Thymus (tissue), 11 donors: ENCODE data around the gene IKZF4. TPM values are rescaled to one million over a fixed set of nuclear protein-coding genes. Genes with fewer than 3 reads are reported as not detected.

Source experiments
- DNase-seq, 9 donors: peaks; one replicate each; pipeline ENCODE4 v3.0.0-alpha.2; 2013; ENCODE audit warnings: low spot score in 9 of 9, low read depth in 6 of 9, missing footprints in 1 of 9
- H3K27ac ChIP-seq, 2 donors: one replicate each; pipeline ENCODE4 v1.5.1; 2013; ENCODE audit warnings: control low read depth in 1 of 2, low read depth in 1 of 2, low read length in 1 of 2, mild to moderate bottlenecking in 1 of 2, moderate library complexity in 1 of 2
- H3K27me3 ChIP-seq, 2 donors: one replicate each; pipeline ENCODE4 v1.5.1; 2013; ENCODE audit warnings: low read length in 1 of 2; ENCODE audit not compliant: control insufficient read depth in 2 of 2, insufficient read depth in 1 of 2
- H3K36me3 ChIP-seq, 2 donors: one replicate each; pipeline ENCODE4 v1.5.1; 2013; ENCODE audit warnings: low read length in 1 of 2, mild to moderate bottlenecking in 1 of 2, moderate library complexity in 1 of 2; ENCODE audit not compliant: control insufficient read depth in 2 of 2, insufficient read depth in 2 of 2
- H3K4me1 ChIP-seq, 2 donors: one replicate each; pipeline ENCODE4 v1.5.1; 2013; ENCODE audit warnings: low read length in 2 of 2; ENCODE audit not compliant: control insufficient read depth in 2 of 2, insufficient read depth in 2 of 2
- H3K4me3 ChIP-seq, 2 donors: one replicate each; pipeline ENCODE4 v1.5.1; 2013; ENCODE audit warnings: low read length in 2 of 2, control low read depth in 1 of 2, mild to moderate bottlenecking in 1 of 2
- H3K9me3 ChIP-seq, 2 donors: one replicate each; pipeline ENCODE4 v1.5.1; 2013; ENCODE audit warnings: low read length in 1 of 2, mild to moderate bottlenecking in 1 of 2; ENCODE audit not compliant: control insufficient read depth in 2 of 2, insufficient read depth in 1 of 2
- WGBS: extraction: QIAGEN DNeasy Blood & Tissue Kit; methylation state at CpG from one replicate; pipeline ENCODE4 v1.1.7; 2013; 5-methylcytosine and 5-hydroxymethylcytosine counted together
- polyA plus RNA-seq: library from polyadenylated mRNA; stranded (reverse); fragments of 200-250 nt; gene quantifications from one replicate; pipeline ENCODE4 v1.2.3, GENCODE V29; 2013
- total RNA-seq: library from RNA; stranded (reverse); fragments of 120-200 nt; gene quantifications from one replicate; pipeline ENCODE4 v1.2.4, GENCODE V29; 2013
- donor health status: healthy.

Gene IKZF4
- total and polyA plus RNA-seq, 2 donors = 1.7 to 2.7 TPM

DNA sequence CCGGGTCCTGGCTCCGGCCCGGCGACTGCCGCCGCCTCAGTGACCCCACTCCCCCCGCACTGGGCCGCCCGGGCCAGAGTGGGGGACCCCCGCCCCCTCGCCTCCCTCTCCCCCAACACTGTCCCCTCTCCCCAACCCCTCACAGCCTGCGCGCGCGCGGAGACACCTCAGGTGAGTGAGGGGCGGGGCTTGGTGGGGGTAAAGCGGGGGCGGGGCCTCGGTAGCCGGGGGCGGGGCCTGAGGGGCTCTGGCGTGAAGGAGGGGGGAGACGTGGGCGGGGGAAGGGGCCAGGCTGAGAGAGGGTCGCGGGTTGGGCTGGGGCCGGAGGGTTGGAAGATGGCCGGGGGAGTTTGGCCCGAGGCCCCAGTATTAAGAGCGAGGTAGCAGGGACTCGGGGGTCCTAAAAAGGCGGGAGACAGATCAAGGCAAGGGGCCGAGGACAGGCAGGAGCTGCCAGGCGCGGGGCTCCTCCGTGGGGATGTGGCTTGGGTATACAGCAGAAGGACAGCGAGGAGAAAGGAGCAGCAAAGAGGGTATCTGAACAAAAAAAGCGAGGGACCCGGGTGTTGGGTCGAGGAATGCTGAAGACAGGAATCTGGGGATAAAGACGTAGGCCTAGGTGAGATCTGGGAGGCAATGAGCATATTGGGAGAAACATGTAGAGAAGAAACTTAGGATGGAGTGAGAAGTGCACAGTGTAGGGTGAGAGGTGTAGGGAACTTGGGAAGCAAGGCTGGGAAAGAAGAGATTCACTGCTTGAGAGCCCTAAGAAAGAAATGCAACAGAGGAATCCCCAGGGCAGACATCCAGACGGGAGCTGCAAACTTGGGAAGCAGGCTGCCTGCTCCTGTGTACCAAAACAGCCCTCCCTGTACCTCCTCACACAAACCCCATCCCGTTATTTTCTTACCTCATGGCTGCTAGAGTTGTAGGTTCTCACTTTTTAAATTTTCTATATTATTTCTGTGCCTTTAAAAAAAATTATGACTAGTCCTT is 13.0 kb upstream of the IKZF4 start:
- H3K27ac ChIP-seq = peak overlapping the region; percentile 40 to 75
- peak in 2 of 9 donors; percentile 43 to 67 for DNase-seq
- peaks cover 0 to 10% of the 10 kb centered on the region in 2 donors for H3K4me1 ChIP-seq
- no peaks in the 10 kb centered on the region for H3K27me3 ChIP-seq
- no peaks in the 10 kb centered on the region for H3K9me3 ChIP-seq
- H3K36me3 ChIP-seq = peaks cover 0 to 4% of the 10 kb centered on the region in 2 donors
- peak overlapping the region; percentile 44 to 64 for H3K4me3 ChIP-seq
- 6% methylated on average over 43 of the region's 44 CpGs for WGBS

DNA sequence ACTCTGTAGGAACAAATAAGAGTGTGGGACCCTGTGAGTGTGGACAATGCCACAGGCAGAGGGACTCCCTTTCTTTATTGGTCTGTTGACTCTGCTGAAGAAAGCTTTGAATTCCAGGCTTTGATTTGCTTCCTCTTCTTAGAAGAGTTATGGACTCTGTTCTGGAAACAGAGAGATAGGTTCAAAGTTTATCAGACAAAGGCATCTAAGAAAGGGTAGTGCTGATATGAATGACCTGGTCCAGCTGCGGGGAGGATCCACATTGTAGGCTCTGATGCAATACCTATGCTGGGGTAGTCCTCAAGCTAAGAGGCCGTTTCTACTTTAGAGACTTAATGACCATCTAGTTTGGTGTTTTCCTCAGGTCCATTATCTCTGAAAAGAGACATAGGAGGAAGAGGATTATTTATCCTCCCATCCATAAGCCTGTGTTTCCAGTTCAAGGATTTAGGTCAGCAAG is 10.7 kb upstream of the IKZF4 start:
- H3K36me3 ChIP-seq = no peaks in the 10 kb centered on the region
- no peak overlapping the region for H3K27ac ChIP-seq
- no peaks in the 10 kb centered on the region for H3K9me3 ChIP-seq
- no peaks in the 10 kb centered on the region for H3K27me3 ChIP-seq
- H3K4me1 ChIP-seq = peaks cover 0 to 10% of the 10 kb centered on the region in 2 donors
- no peak for DNase-seq
- H3K4me3 ChIP-seq = no peak overlapping the region
- WGBS = 93% methylated on average over 2 of the region's 2 CpGs

DNA sequence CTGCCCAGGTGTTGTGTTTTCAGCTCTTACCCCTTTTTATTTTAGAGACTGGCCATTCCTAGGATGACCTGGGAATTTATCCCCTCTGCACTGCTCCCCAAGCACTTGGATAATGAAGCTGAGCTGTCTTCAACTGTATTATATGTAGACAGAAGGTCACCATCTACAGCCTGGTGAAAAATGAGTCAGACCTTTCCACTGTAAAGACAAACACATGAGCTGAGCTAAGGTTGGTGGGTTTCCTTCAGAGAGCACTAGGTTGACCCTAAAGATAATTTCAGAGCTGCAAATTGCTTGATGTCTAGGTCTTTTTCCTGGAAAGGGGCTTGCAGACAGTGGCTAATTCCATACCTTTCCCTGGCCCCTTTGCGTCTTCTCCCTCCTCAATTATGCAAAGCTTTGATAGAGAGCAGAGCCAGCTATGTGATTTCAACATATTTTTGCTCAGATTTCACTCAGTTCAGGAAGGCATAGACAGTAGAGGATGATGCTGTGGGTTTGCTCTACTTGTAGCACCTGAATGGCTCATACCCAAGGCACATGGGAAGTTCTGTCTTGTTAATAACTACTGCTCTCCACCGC is 9.2 kb upstream of the IKZF4 start:
- WGBS = 98% methylated on average over 2 of the region's 2 CpGs
- H3K9me3 ChIP-seq = no peaks in the 10 kb centered on the region
- H3K27ac ChIP-seq = peak overlapping the region in 1 of 2 donors; percentile 9
- H3K27me3 ChIP-seq = no peaks in the 10 kb centered on the region
- no peaks in the 10 kb centered on the region for H3K36me3 ChIP-seq
- no peak for DNase-seq
- H3K4me3 ChIP-seq = no peak overlapping the region
- peaks cover 0 to 10% of the 10 kb centered on the region in 2 donors for H3K4me1 ChIP-seq

DNA sequence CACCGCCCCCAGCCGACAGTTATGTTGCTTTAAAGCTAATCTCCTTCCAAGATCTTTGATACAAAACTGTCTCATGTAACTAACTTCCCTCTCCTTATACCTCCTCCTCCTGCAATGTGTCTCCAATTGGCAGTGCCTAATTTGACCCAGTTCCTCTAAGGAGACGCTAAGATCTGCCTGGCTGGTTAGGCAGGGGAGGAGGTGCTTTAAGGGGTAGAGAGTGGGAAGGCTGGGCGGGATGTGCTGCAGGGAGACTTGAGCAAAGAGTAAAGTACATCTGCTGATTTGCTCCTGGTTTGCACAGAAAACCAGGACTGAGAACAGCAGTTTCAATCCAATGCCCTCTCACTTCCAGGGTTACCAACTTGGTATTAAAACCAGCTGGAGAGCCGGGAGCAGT is 7.4 kb upstream of the IKZF4 start:
- Histone ChIP-seq H3K9me3 (no peaks in the 10 kb centered on the region), H3K4me3 (no peak overlapping the region), H3K36me3 (peaks cover 0 to 2% of the 10 kb centered on the region in 2 donors), H3K27ac (peak overlapping the region in 1 of 2 donors; percentile 12), H3K4me1 (no peaks in the 10 kb centered on the region), H3K27me3 (no peaks in the 10 kb centered on the region)
- 97% methylated on average over 5 of the region's 5 CpGs for WGBS
- DNase-seq = no peak

GRCh38 chr12:56014205-56014604 is 6.6 kb upstream of the IKZF4 start:
- Histone ChIP-seq H3K4me3 (no peak overlapping the region), H3K36me3 (peaks cover 0 to 3% of the 10 kb centered on the region in 2 donors), H3K9me3 (no peaks in the 10 kb centered on the region), H3K27me3 (no peaks in the 10 kb centered on the region), H3K27ac (no peak overlapping the region), H3K4me1 (no peaks in the 10 kb centered on the region)
- WGBS = 70% methylated on average over 2 of the region's 2 CpGs
- no peak for DNase-seq

- Histone ChIP-seq H3K9me3 (no peaks in the 10 kb centered on the region), H3K27ac (no peak overlapping the region), H3K4me1 (peaks cover 15 to 21% of the 10 kb centered on the region in 2 donors), H3K36me3 (peaks cover 0 to 3% of the 10 kb centered on the region in 2 donors), H3K27me3 (no peaks in the 10 kb centered on the region), H3K4me3 (no peak overlapping the region)
- 99% methylated on average over 4 of the region's 4 CpGs for WGBS
- no peak for DNase-seq
These were observed 3.7 kb upstream of the IKZF4 start for GRCh38 chr12:56017181-56017580.

DNA sequence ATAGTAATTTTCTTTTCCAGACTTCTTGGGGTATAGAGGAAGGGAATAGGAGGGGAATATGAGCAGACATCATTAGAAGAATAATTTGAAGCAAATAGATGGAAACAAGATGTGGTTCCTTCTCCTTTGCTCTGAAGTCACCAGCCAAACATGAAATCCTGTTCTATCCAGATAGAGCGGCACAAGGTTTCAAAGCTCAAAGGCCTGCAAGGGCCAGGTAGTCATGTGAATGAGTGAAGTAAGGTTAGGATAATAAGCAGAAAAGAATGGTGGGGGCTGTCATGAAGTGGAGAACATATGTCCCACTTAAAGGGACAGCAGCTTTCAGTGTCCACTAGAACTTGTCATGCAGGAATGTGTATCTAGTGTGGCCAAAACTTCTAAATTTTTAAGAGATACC is 2.5 kb upstream of the IKZF4 start:
- H3K27ac ChIP-seq = no peak overlapping the region
- peaks cover 16 to 25% of the 10 kb centered on the region in 2 donors for H3K4me1 ChIP-seq
- H3K4me3 ChIP-seq = no peak overlapping the region
- no peak for DNase-seq
- 100% methylated on average over 1 of the region's 1 CpG for WGBS
- no peaks in the 10 kb centered on the region for H3K9me3 ChIP-seq
- peaks cover 0 to 3% of the 10 kb centered on the region in 2 donors for H3K36me3 ChIP-seq
- no peaks in the 10 kb centered on the region for H3K27me3 ChIP-seq

GRCh38 chr12:56021889-56022497 is 1.1 kb downstream of the IKZF4 start:
- Histone ChIP-seq H3K36me3 (peaks cover 4 to 19% of the 10 kb centered on the region in 2 donors), H3K27ac (peak overlapping the region in 1 of 2 donors; percentile 7), H3K4me1 (peaks cover 16 to 25% of the 10 kb centered on the region in 2 donors), H3K27me3 (no peaks in the 10 kb centered on the region), H3K4me3 (peak overlapping the region; percentile 28 to 46), H3K9me3 (no peaks in the 10 kb centered on the region)
- DNase-seq = peak in 1 of 9 donors; percentile 40
- 5% methylated on average over 2 of the region's 2 CpGs for WGBS
